PC-3 (cell line): ENCODE results near the gene LIMA1. TPM values are rescaled to one million over a fixed set of nuclear protein-coding genes. Genes with fewer than 3 reads are reported as not detected.

Experiments used
- ATAC-seq: fragments of 200-7000 bp; cut with Tn5 transposase; 2 replicates; pipeline ENCODE4 v1.9.1; 2020; ENCODE audit warnings: mild to moderate bottlenecking, moderate library complexity
- BruUV-seq: library from RNA; stranded (reverse); fragments of 400-500 nt; replicated peaks from 2 replicates; lab custom pipeline; 2021; lab: Mats Ljungman, UMichigan
- CTCF ChIA-PET: fragments of 300-600 bp; sonication (Branson Sonifier 250); formaldehyde crosslinking; loops from one replicate; lab custom pipeline; 2022; ENCODE audit warnings: antibody characterized with exemption; lab: Charles Lee
- POLR2A ChIA-PET: fragments of 300-600 bp; sonication (Branson Sonifier 250); formaldehyde crosslinking; loops from one replicate; lab custom pipeline; 2022; ENCODE audit warnings: antibody characterized with exemption; ENCODE audit not compliant: unreplicated experiment; lab: Charles Lee
- DNase-seq: peaks from one replicate; pipeline ENCODE4 v3.0.0-alpha.2; 2015
- H2AFZ ChIP-seq: fragments of 300-600 bp; sonication (generic); 2 replicates; pipeline ENCODE4 v1.6.0; 2016; ENCODE audit warnings: antibody characterized with exemption, low read length
- H3F3A ChIP-seq: fragments of 300-600 bp; sonication (generic); one replicate; pipeline ENCODE4 v1.6.0; 2017; ENCODE audit warnings: antibody characterized with exemption, low read length, control low read depth, mild to moderate bottlenecking; ENCODE audit not compliant: unreplicated experiment
- H3K27ac ChIP-seq: fragments of 300-600 bp; sonication (generic); 2 replicates; pipeline ENCODE4 v1.5.1; 2016; ENCODE audit warnings: mild to moderate bottlenecking, low read length
- H3K27me3 ChIP-seq: fragments of 300-600 bp; sonication (generic); 2 replicates; pipeline ENCODE4 v1.6.1; 2016; ENCODE audit warnings: low read length, mixed read lengths
- H3K36me3 ChIP-seq: fragments of 300-600 bp; sonication (generic); 2 replicates; pipeline ENCODE4 v1.6.1; 2016; ENCODE audit warnings: low read depth, mixed run types, low read length, mixed read lengths
- H3K4me1 ChIP-seq: fragments of 300-600 bp; sonication (generic); 2 replicates; pipeline ENCODE4 v1.5.1; 2016; ENCODE audit warnings: low read length; ENCODE audit not compliant: insufficient read depth
- H3K4me2 ChIP-seq: fragments of 300-600 bp; sonication (generic); 2 replicates; pipeline ENCODE4 v1.6.0; 2016; ENCODE audit warnings: low read length
- H3K4me3 ChIP-seq: fragments of 300-600 bp; sonication (generic); 2 replicates; pipeline ENCODE4 v1.5.1; 2016; ENCODE audit warnings: mild to moderate bottlenecking, low read length, mixed read lengths
- H3K79me2 ChIP-seq: fragments of 300-600 bp; sonication (generic); 2 replicates; pipeline ENCODE4 v1.6.1; 2017; ENCODE audit warnings: low read length, mixed read lengths
- H3K9ac ChIP-seq: fragments of 300-600 bp; sonication (generic); 2 replicates; pipeline ENCODE4 v1.6.0; 2016; ENCODE audit warnings: mild to moderate bottlenecking, low read length
- H3K9me2 ChIP-seq: fragments of 300-600 bp; sonication (generic); replicated peaks from 2 replicates; pipeline ENCODE4 v1.6.1; 2016; ENCODE audit warnings: mixed run types, low read length, mixed read lengths
- H3K9me3 ChIP-seq: fragments of 300-600 bp; sonication (generic); 2 replicates; pipeline ENCODE4 v1.6.1; 2016; ENCODE audit warnings: low read length, mixed read lengths
- H4K20me1 ChIP-seq: fragments of 300-600 bp; sonication (generic); 2 replicates; pipeline ENCODE4 v1.6.1; 2016; ENCODE audit warnings: low read length, mixed read lengths
- CTCF ChIP-seq: fragments of 300-600 bp; sonication (generic); conservative IDR thresholded peaks from 2 replicates; pipeline ENCODE4 v1.5.1; 2017; ENCODE audit warnings: antibody characterized with exemption, low read depth, mild to moderate bottlenecking, low read length
- EZH2 ChIP-seq: fragments of 300-600 bp; sonication (generic); IDR thresholded peaks from one replicate; pipeline ENCODE4 v1.6.1; 2017; ENCODE audit warnings: antibody characterized with exemption, mild to moderate bottlenecking, low read length; ENCODE audit not compliant: unreplicated experiment
- EZH2phosphoT487 ChIP-seq: fragments of 300-600 bp; sonication (generic); IDR thresholded peaks from 2 replicates; pipeline ENCODE4 v1.6.1; 2018; ENCODE audit warnings: mild to moderate bottlenecking, antibody characterized with exemption, low read length, borderline replicate concordance
- intact Hi-C: fragments of 100-400 bp; cut with micrococcal nuclease; formaldehyde crosslinking; loops from 2 replicates; pipeline ENCODE4 v1.9.0; 2023
- total RNA-seq: library from RNA; depleted of rRNA; stranded (reverse); fragments of >200 nt; gene quantifications from 2 replicates; pipeline ENCODE4 v1.2.3, GENCODE V29; 2014

The LIMA1 gene
- total RNA-seq, 1 experiment from 2014 or later: 45.1 TPM

GRCh38 chr12:50243507-50243906 lies 39.8 kb downstream of the LIMA1 start:
- peak overlapping the region; percentile 78 for H3K4me2 ChIP-seq
- TF ChIP-seq EZH2 (no peak), EZH2phosphoT487 (no peak), CTCF (no peak)

GRCh38 chr12:50242751-50243191 lies 40.5 kb downstream of the LIMA1 start:
- Histone ChIP-seq H3K9me2 (no peaks in the 10 kb centered on the region), H3K4me1 (peaks cover 53% of the 10 kb centered on the region), H3K27me3 (no peaks in the 10 kb centered on the region), H3K9ac (peak overlapping the region; percentile 24), H2AFZ (no peak overlapping the region), H3K4me2 (peak overlapping the region; percentile 78), H3K27ac (peak overlapping the region; percentile 88), H3K79me2 (no peaks in the 10 kb centered on the region; the same call in 1 of the 2 replicates), H3K36me3 (peaks cover 5% of the 10 kb centered on the region; the same call in 1 of the 2 replicates), H4K20me1 (no peaks in the 10 kb centered on the region), H3K4me3 (0 out of 2 replicates have a peak overlapping the region, but pooled peaks have one; percentile 1), H3F3A (peaks cover 15% of the 10 kb centered on the region), H3K9me3 (no peaks in the 10 kb centered on the region)
- no peak for TF ChIP-seq EZH2
- no peak for TF ChIP-seq EZH2phosphoT487
- TF ChIP-seq CTCF: no peak
- ATAC-seq: peak; percentile 25
- CTCF ChIA-PET: no interaction called here
- POLR2A ChIA-PET: no interaction called here
- peak; percentile 84 for DNase-seq
- no TSS peak for BruUV-seq
- intact Hi-C loops: loop anchor here (5.0 kb wide), 2 partner anchors 45 to 60 kb away; no protein-coding TSS in a partner anchor

More at GRCh38 chr12:50243507-50243906, 39.8 kb downstream of the LIMA1 start:
- Histone ChIP-seq H3K4me1 (peaks cover 58% of the 10 kb centered on the region), H3F3A (peaks cover 15% of the 10 kb centered on the region), H2AFZ (no peak overlapping the region), H3K36me3 (peaks cover 5% of the 10 kb centered on the region; the same call in 1 of the 2 replicates), H3K9ac (peak overlapping the region; percentile 15; the same call in 1 of the 2 replicates), H3K27ac (peak overlapping the region; percentile 88), H3K4me3 (no peak overlapping the region), H4K20me1 (no peaks in the 10 kb centered on the region), H3K79me2 (peaks cover 2% of the 10 kb centered on the region; the same call in 1 of the 2 replicates), H3K9me3 (no peaks in the 10 kb centered on the region), H3K27me3 (no peaks in the 10 kb centered on the region), H3K9me2 (no peaks in the 10 kb centered on the region)
- no TSS peak for BruUV-seq
- POLR2A ChIA-PET: no interaction called here
- ATAC-seq (no peak), DNase-seq (no peak)
- CTCF ChIA-PET: no interaction called here
- intact Hi-C loops: loop anchor here (5.0 kb wide), 2 partner anchors 46 to 61 kb away; no protein-coding TSS in a partner anchor

- intact Hi-C loops: loop anchor here (2.0 to 5.0 kb wide), 3 partner anchors 18 to 59 kb away; no protein-coding TSS in a partner anchor
- Histone ChIP-seq H3K9me2 (no peaks in the 10 kb centered on the region), H3K9ac (peak overlapping the region; percentile 26), H3K4me2 (peak overlapping the region; percentile 78), H3K4me1 (peaks cover 43% of the 10 kb centered on the region), H3K79me2 (no peaks in the 10 kb centered on the region; the same call in 1 of the 2 replicates), H3K9me3 (no peaks in the 10 kb centered on the region), H3K27me3 (no peaks in the 10 kb centered on the region), H3K27ac (peak overlapping the region; percentile 88), H4K20me1 (no peaks in the 10 kb centered on the region), H3K36me3 (peaks cover 5% of the 10 kb centered on the region; the same call in 1 of the 2 replicates), H2AFZ (no peak overlapping the region), H3K4me3 (peak overlapping the region; percentile 40; the same call in 1 of the 2 replicates), H3F3A (peaks cover 9% of the 10 kb centered on the region)
- TF ChIP-seq CTCF: no peak
- TF ChIP-seq EZH2: no peak
- no peak for TF ChIP-seq EZH2phosphoT487
- CTCF ChIA-PET: no interaction called here
- DNase-seq (peak; percentile 82), ATAC-seq (peak; percentile 94)
- POLR2A ChIA-PET: interaction anchor here (0.6 kb wide), 2 partner anchors 17 to 38 kb away, joined by 4 read pairs; no protein-coding TSS in a partner anchor
- BruUV-seq: no TSS peak
These were observed 42.1 kb downstream of the LIMA1 start for GRCh38 chr12:50241178-50241577.
